SK-N-SH (cell line): ENCODE results near the gene TRIM73. TPM values are rescaled to one million over a fixed set of nuclear protein-coding genes. Genes with fewer than 3 reads are reported as not detected.
"Not testable (repeated sequence)": the region's sequence is repeated elsewhere in the genome, so short reads cannot be mapped to it uniquely, and the experiment has no call there.

Experiments used
- CTCF ChIA-PET: fragments of 300-600, 350-600 bp; formaldehyde crosslinking; extraction: SDS; loops from one replicate; lab custom pipeline; 2021; lab: Yijun Ruan, JAX
- POLR2A ChIA-PET: fragments of 350-600 bp; sonication (Branson Sonifier 250); formaldehyde crosslinking; extraction: SDS; loops from one replicate; lab custom pipeline; 2020; ENCODE audit warnings: antibody characterized with exemption, inconsistent platforms; lab: Yijun Ruan, JAX
- DNase-seq: peaks from one replicate; pipeline ENCODE4 v3.0.0; 2012
- H2AFZ ChIP-seq: fragments of 200-600 bp; sonication (generic); 2 replicates; pipeline ENCODE4 v1.8.1; 2016; ENCODE audit warnings: antibody characterized with exemption, mild to moderate bottlenecking, low read depth
- H3F3A ChIP-seq: fragments of 200-600 bp; sonication (generic); replicated peaks from 2 replicates; pipeline ENCODE3; 2016; ENCODE audit warnings: antibody characterized with exemption, mild to moderate bottlenecking; ENCODE audit not compliant: insufficient read depth
- H3K27ac ChIP-seq, 2 experiments: fragments of 200-500 bp in 1 of 2; fragments of 200-600 bp in 1 of 2; sonication (Bioruptor generic) in 1 of 2; sonication (generic), shearing (Covaris generic) in 1 of 2; 2 replicates each; pipeline versions ENCODE4 v1.5.1 to v1.6.1; 2014 to 2016; ENCODE audit warnings: low read depth in 2 of 2, inconsistent platforms in 1 of 2, low read length in 1 of 2, mild to moderate bottlenecking in 1 of 2, mixed read lengths in 1 of 2
- H3K27me3 ChIP-seq: fragments of 200-600 bp; sonication (generic), shearing (Covaris generic); 2 replicates; pipeline ENCODE4 v1.6.1; 2016; ENCODE audit warnings: mixed run types; ENCODE audit not compliant: insufficient read depth
- H3K36me3 ChIP-seq, 2 experiments: fragments of 200-500 bp in 1 of 2; fragments of 200-600 bp in 1 of 2; sonication (Bioruptor generic) in 1 of 2; sonication (generic) in 1 of 2; replicated peaks in 1 of 2; 2 replicates each; pipeline versions ENCODE3 to v1.5.1; 2014 to 2016; ENCODE audit warnings: low read length in 1 of 2, mild to moderate bottlenecking in 1 of 2; ENCODE audit not compliant: insufficient read depth in 2 of 2, control insufficient read depth in 1 of 2
- H3K4me1 ChIP-seq, 2 experiments: fragments of 200-500 bp in 1 of 2; fragments of 200-600 bp in 1 of 2; sonication (Bioruptor generic) in 1 of 2; sonication (generic), shearing (Covaris generic) in 1 of 2; 2 replicates each; pipeline versions ENCODE4 v1.5.1 to v1.6.1; 2014 to 2016; ENCODE audit warnings: low read depth in 1 of 2, low read length in 1 of 2, mixed run types in 1 of 2; ENCODE audit not compliant: insufficient read depth in 2 of 2, control insufficient read depth in 1 of 2
- H3K4me2 ChIP-seq: fragments of 200-600 bp; sonication (generic), shearing (Covaris generic); 2 replicates; pipeline ENCODE4 v1.6.1; 2017; ENCODE audit warnings: mixed run types
- H3K4me3 ChIP-seq, 2 experiments: fragments of 200-500 bp in 1 of 2; fragments of 200-600 bp in 1 of 2; sonication (Bioruptor generic) in 1 of 2; sonication (generic), shearing (Covaris generic) in 1 of 2; 2 replicates each; pipeline versions ENCODE4 v1.5.1 to v1.8.1; 2014 to 2016; ENCODE audit warnings: low read depth in 2 of 2, inconsistent platforms in 1 of 2, low read length in 1 of 2, mild to moderate bottlenecking in 1 of 2, mixed read lengths in 1 of 2, moderate library complexity in 1 of 2
- H3K79me2 ChIP-seq: fragments of 200-600 bp; sonication (generic); 2 replicates; pipeline ENCODE4 v1.8.1; 2017; ENCODE audit warnings: mild to moderate bottlenecking; ENCODE audit not compliant: insufficient read depth
- H3K9ac ChIP-seq: fragments of 200-600 bp; sonication (generic); 2 replicates; pipeline ENCODE4 v1.6.1; 2017; ENCODE audit warnings: mixed run types
- H3K9me2 ChIP-seq: fragments of 200-600 bp; sonication (generic); 2 replicates; pipeline ENCODE4 v1.6.1; 2017; ENCODE audit warnings: mixed run types
- H3K9me3 ChIP-seq: fragments of 200-600 bp; sonication (generic); 2 replicates; pipeline ENCODE4 v1.6.1; 2017; ENCODE audit warnings: mixed run types, mild to moderate bottlenecking, moderate library complexity
- H4K20me1 ChIP-seq: fragments of 200-600 bp; sonication (generic); 2 replicates; pipeline ENCODE4 v1.6.1; 2017; ENCODE audit warnings: mild to moderate bottlenecking, mixed run types; ENCODE audit not compliant: insufficient read depth
- CTCF ChIP-seq: fragments of 200-600 bp; sonication (generic); IDR thresholded peaks from 2 replicates; pipeline ENCODE4 v1.6.1; 2017; ENCODE audit warnings: antibody characterized with exemption, mild to moderate bottlenecking, moderate library complexity
- WGBS: methylation state at CpG from one replicate; pipeline ENCODE4 v1.1.6; 2017; ENCODE audit warnings: low lambda C conversion rate; 5-methylcytosine and 5-hydroxymethylcytosine counted together
- polyA plus RNA-seq, 3 experiments: library from polyadenylated mRNA; depleted of rRNA; stranded (reverse); fragments of >200 nt; gene quantifications; 2 replicates each; pipeline ENCODE4 v1.2.3, GENCODE V29; 2012

TRIM73 gene
- polyA plus RNA-seq, 1 of the 3 experiments (the other 2 are of a cell fraction) = 1.3 TPM

GRCh38 chr7:75418292-75418858 lies 22.9 kb downstream of the TRIM73 start:
- H3K79me2 ChIP-seq, CTCF ChIA-PET, H3K27me3 ChIP-seq, H3K9ac ChIP-seq: not testable (repeated sequence)
- peaks cover 4 to 21% of the 10 kb centered on the region in 2 experiments for H3K36me3 ChIP-seq
- peak; percentile 23; the same call in 1 of the 2 replicates for TF ChIP-seq CTCF
- TF ChIP-seq, all 33 proteins: peak for 1; not testable (repeated sequence) for 32
- H3K4me3 ChIP-seq, H3K27ac ChIP-seq, H3K9me3 ChIP-seq, DNase-seq, H3K9me2 ChIP-seq, POLR2A ChIA-PET, H3F3A ChIP-seq, H2AFZ ChIP-seq, H4K20me1 ChIP-seq, H3K4me2 ChIP-seq: not testable (repeated sequence)
- H3K4me1 ChIP-seq = peaks cover 0 to 11% of the 10 kb centered on the region in 2 experiments; a peak in 1 of 4 replicates
- 95% methylated on average over 12 of the region's 20 CpGs for WGBS

GRCh38 chr7:75419210-75419609 lies 23.8 kb downstream of the TRIM73 start:
- WGBS = 94% methylated on average over 12 of the region's 13 CpGs
- H3K9me2 ChIP-seq, H2AFZ ChIP-seq, H3F3A ChIP-seq, H3K27me3 ChIP-seq, CTCF ChIA-PET, H3K4me2 ChIP-seq, H3K9me3 ChIP-seq, H3K27ac ChIP-seq, H3K9ac ChIP-seq, H3K79me2 ChIP-seq, H3K4me3 ChIP-seq, H4K20me1 ChIP-seq: not testable (repeated sequence)
- POLR2A ChIA-PET = interaction anchor here (0.6 kb wide), 1 partner anchor 28 kb away, joined by 3 read pairs; no protein-coding TSS in a partner anchor
- DNase-seq = peak; percentile 14
- Histone ChIP-seq H3K36me3 (peaks cover 4 to 29% of the 10 kb centered on the region in 2 experiments), H3K4me1 (peaks cover 0 to 11% of the 10 kb centered on the region in 2 experiments; a peak in 1 of 4 replicates)

- H2AFZ ChIP-seq, CTCF ChIA-PET, H3K27me3 ChIP-seq, H3K4me2 ChIP-seq, H3K9me3 ChIP-seq, H3K9ac ChIP-seq, H3K27ac ChIP-seq, H4K20me1 ChIP-seq, H3K4me3 ChIP-seq, H3F3A ChIP-seq, H3K79me2 ChIP-seq, H3K9me2 ChIP-seq: not testable (repeated sequence)
- Histone ChIP-seq H3K36me3 (peaks cover 7 to 34% of the 10 kb centered on the region in 2 experiments), H3K4me1 (peaks cover 0 to 11% of the 10 kb centered on the region in 2 experiments; a peak in 1 of 4 replicates)
- DNase-seq = peak; percentile 9
- WGBS = 82% methylated on average over 11 of the region's 13 CpGs
- POLR2A ChIA-PET = interaction anchor here (0.6 kb wide), 1 partner anchor 28 kb away, joined by 3 read pairs; no protein-coding TSS in a partner anchor
Measured at GRCh38 chr7:75419693-75420092, 24.3 kb downstream of the TRIM73 start.

GRCh38 chr7:75420152-75420551 lies 24.7 kb downstream of the TRIM73 start:
- H3K4me1 ChIP-seq, CTCF ChIA-PET, H3K9ac ChIP-seq, H2AFZ ChIP-seq, H3K4me2 ChIP-seq, H3K27ac ChIP-seq, DNase-seq, H4K20me1 ChIP-seq, H3F3A ChIP-seq, POLR2A ChIA-PET, H3K27me3 ChIP-seq, H3K9me3 ChIP-seq, H3K9me2 ChIP-seq, H3K79me2 ChIP-seq, H3K4me3 ChIP-seq: not testable (repeated sequence)
- H3K36me3 ChIP-seq = peaks cover 7 to 34% of the 10 kb centered on the region in 2 experiments
- WGBS = 90% methylated on average over 9 of the region's 13 CpGs

- POLR2A ChIA-PET, CTCF ChIA-PET, H3K9me3 ChIP-seq, H3K79me2 ChIP-seq, H3F3A ChIP-seq, H4K20me1 ChIP-seq, H3K9me2 ChIP-seq, H3K4me3 ChIP-seq, H3K4me1 ChIP-seq, H3K9ac ChIP-seq, H2AFZ ChIP-seq, H3K4me2 ChIP-seq, H3K27me3 ChIP-seq, H3K27ac ChIP-seq: not testable (repeated sequence)
- peaks cover 7 to 28% of the 10 kb centered on the region in 2 experiments for H3K36me3 ChIP-seq
- WGBS = 94% methylated on average over 32 of the region's 50 CpGs
- peak; percentile 15 for DNase-seq
Measured at GRCh38 chr7:75421798-75422710, 26.6 kb downstream of the TRIM73 start.
